NCI-H1694 treated with DMSO at 0.1 percent for 48 hours (cell line): ENCODE data around the gene GRIN2A.
"Not testable (repeated sequence)": the region's sequence is repeated elsewhere in the genome, so short reads cannot be mapped to it uniquely, and the experiment has no call there.

Experiments
- DNase-seq: peaks from one replicate; lab custom pipeline; 2025; lab: John Stamatoyannopoulos, UW

The GRIN2A gene

DNA sequence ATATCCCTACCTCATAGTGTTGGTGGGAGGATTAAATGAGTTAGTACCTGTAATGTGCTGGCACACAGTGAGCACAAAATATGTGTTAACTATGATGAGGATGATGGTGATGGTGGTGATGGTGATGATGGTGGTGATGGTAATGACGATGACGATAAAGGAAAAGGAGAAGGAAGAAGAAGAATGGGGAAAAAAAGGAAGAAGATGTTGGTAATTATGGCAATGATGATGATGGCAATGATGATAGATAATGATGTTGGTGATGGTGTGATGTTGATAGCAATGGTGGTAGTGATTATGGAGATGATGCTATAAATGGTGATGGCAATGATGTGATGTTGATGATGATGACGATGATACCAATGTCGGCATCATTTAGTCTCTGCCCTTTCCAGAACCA is 270.2 kb downstream of the GRIN2A start:
- DNase-seq, result no peak

DNA sequence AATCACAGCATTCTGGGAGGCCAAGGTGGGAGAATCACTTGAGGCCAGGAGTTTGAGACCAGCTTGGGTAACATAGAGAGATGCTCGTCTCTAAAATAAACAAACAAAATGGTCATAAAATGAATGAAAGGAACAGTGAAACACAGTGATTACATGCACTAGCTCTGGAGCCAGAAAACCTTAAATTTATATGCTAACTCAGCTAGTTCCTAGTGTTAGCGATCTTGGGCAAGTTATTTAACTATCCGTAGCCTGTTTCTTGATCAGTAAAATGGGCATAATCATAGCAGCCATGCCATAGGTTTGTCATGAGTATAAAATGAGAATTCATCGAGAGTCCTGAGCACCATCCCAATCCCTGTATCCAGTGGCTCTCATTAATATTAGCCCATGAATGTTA is 271.0 kb downstream of the GRIN2A start:
- DNase-seq, result no peak

DNA sequence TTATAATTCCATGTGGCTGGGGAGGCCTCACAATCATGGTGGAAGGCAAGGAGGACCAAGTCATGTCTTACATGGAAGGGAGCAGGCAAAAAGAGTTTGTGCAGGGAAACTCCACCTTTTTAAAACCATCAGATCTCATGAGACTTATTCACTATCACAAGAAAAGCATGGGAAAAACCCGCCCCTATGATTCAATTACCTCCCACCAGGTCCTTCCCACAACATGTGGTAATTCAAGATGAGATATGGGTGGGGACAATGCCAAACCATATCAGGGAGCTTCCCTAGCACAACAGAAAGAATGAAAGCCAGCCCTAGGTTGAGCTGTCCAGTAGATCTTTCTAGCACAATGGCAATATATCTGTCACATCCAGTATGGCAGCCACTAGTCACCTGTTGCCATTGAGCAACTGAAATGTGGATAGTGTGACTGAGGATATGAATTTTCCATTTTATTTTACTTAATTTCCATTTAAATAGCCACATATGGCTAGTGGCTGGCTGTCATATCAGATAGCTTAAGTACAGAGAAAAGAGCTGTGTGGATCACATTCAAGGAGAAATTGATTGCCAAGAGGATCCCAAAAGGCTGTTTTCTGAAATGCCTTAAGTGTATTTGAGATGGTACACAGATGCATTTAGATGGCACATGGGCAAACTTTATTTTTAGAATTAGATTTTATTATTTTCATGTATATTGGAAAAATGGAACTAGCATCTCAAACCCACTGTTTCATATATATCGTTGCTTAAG is 273.0 kb downstream of the GRIN2A start:
- DNase-seq, result no peak

DNA sequence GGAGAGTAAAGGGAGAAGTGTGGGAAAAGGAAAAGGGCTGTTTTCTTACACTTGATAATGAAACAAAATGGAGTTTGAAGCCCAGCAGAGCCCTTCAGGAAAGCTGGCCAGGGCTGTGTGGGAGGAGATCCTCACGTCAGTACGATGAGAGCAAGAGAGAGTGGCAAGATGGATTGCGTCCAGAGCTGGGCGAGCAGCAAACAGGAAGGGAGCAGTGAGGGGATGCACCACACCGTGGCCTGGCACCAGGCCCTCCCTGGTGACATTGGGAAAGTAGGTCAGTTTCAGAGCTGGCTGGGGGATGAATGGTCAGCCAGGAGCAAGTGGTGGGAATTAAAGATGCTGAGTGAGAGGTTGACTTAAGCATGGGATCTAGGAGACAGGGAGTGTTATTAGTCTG is 273.6 kb downstream of the GRIN2A start:
- DNase-seq, result no peak

DNA sequence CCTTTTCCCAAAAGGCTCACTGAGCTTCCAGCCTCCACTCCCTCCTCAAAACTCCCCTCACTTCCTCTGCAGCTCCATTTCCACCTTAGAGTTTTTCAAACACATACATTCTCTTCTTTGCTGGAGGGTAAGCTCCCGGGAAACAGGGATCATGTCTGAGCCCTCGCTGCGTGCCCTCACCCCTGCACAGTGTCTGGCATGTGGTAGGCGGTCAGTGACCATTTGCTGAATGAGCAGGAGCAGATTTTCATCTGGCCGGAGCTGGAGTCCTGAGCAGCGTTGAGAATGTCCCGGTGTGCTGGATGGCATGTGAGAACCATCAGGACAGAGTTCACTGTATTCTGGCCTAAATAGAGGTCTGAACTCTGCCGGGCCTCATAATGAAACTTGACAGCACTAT is 274.5 kb downstream of the GRIN2A start:
- no peak for DNase-seq

DNA sequence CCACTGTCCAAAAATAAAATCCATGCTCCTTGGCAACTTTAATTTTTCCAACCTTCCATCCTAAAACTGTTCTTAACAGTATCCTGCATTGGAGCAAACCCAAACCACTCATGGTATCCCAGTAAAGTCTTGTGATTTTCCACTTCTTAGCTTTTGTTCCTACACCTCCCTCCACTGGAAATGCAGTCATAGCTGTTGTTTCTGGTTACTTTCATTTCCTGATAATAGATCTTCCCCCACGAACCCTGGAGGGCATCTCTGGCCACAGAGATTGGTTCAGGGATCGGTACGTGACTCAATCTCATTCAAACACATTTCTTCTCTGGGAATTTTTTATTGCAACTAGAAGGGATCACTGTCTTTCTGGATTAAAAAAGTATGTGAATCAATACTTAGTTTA is 276.0 kb downstream of the GRIN2A start:
- DNase-seq, result no peak

DNA sequence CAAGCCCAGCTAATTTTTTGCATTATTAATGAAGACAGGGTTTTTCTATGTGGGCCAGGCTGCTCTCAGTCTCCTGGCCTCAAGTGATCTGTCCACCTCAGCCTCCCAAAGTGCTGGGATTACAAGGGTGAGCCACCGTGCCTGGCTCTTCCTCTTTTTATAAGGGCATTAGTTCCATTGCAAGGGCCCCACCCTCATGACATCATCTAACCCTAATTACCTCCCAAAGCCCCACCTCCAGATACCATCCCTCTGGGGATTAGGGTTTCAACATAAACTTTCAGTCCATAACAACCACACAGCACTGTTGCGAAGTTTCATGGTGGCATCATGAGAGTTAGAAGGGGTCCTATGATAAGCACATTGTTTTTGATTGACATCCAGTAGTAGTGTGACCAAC is 277.7 kb downstream of the GRIN2A start:
- no peak for DNase-seq

DNA sequence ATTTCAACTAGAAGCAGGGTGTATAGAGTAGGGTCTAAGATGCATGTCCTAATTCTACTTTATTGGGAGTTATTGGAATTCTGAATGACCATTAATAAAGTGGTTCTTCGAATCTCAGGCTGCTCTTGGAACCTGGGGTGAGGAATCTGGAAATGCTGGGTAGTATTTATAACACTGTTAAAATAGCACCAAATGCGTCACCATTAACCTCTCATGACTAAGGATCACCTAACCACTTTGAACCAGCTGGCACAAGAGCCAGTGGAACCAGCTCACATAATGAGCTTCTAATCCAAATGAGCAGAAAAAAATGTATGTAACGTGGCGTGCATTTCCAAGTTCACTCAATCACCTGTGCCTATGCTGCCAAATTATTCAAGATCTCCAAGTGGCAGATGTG is 281.7 kb downstream of the GRIN2A start:
- no peak for DNase-seq

DNA sequence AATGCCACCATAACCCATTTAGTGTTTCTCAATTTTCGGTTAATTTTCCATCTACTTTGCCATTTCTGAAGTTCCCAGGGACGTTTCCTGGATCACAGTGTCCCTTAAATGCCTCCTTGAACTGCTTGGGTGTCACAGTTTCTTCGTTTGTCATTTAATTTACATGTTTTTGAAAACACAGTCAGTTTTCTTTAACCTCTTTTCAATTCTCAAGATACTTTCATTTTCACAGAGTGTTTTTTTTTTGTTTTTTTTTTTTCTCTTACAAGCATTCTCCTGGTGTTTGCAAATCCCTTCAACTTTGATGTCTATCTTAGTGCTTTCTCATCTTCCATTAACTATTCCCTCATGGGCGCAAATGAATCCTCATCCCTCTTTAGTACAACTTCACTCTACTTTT is 283.7 kb downstream of the GRIN2A start:
- no peak for DNase-seq

DNA sequence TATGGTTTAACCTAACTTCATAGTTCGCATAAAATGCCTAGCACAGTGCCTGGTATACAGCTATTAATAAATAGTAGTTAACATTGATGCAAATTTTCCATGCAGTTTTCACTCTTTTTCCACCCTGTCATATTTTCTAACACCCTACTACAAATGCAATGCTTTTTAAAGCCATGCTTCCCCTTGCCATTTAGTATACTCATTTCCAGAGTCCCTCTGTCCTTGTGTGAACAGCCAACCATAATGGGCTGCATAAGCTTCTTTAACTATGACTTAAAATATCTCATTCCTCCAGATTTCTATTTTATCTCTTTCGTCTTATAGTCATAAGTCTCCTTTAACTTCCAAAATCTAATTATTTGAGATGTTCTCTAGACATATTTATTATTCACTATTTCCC is 284.1 kb downstream of the GRIN2A start:
- no peak for DNase-seq

DNA sequence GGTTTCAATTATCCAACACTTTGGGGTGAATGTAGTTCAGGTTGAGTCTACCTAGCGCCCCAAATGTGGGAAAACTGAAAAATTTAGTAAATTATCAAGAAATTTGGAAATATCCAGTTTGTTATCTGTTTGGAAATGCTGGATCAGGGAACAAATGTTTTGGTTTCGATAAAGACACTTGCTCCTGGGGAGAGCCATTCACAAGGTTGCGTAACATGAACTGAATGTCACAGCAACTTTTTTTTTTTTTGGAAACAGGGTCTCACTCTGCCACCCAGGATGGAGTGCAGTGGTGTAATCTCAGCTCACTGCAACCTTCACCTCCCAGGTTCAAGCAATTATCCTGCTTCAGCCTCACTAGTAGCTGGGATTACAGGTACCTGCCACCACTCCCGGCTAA is 286.4 kb downstream of the GRIN2A start:
- no peak for DNase-seq

DNA sequence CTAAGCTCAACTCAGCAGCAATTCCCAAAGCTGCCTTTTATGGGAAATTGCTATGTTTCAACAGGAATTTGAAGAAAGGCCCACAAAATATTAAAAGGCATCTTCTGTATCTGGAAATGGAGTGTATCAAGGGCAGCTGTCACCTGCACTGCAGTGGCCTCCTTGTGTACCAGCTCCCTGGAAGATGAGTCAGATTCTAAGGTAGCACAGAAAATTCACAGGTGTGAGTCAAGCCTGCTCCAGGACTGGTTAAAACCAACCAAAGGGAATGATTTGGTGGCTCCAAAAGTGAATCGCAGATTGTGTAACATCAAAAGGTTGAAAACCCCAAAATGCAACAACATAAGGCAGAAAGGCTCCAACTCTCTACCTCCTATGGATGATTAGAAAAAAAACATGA is 296.4 kb downstream of the GRIN2A start:
- no peak for DNase-seq

DNA sequence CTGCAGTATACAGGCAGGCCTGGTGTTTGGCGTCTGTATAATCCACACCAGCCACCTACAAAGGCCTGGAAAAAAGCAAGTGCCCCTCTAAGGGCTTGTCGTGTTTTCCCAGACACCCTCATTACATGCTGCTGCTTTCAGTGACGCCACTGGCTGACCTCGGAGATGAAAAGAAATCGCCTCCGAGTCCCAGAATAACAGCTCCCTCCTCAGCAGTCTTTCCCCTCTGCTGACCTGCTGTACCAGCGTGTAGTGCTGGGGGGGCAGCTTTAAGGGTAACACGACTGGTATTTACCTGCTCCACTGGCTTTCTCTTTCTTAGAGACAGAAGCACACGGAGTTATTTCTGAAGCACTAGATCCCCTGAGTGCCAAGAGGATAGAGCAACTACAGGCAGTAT is 296.8 kb downstream of the GRIN2A start:
- no peak for DNase-seq

DNA sequence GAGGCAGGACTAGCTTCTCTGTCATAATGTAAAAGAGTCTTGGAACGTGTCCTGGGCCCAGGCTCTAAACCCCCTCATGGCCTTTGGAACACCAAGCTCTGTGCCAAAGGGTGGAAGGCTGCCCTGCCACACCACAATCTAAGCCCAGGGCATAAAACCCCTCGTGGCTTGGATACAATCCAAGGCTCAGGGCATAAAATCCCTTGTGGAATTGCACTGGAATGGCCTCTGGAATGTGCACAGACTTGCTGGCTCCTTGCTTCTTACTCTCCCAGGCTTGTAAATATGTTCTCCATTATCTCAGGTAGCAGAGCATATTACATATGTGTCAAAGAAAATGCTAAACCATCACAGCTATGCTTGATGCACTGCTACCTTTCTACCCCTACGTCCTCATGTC is 306.2 kb downstream of the GRIN2A start:
- DNase-seq, result not testable (repeated sequence)

DNA sequence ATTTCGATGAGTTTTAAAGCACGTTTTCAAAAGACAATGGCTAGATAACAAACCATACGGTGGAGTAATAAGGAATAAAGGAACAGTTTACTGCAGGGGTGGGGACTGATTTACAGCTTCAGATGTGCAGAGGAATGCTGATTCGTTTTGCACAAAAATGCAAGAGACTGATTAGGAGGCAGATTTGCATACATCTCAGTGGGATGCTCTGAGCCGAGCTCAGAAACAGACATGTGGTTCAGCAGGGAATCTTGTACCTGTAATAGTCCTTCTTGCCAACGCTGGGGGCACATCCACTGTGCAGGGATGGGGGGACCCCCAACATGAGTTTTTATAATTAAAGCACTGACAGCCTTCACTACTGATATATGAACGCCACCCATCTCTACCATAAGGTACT is 308.0 kb downstream of the GRIN2A start:
- DNase-seq, result no peak

DNA sequence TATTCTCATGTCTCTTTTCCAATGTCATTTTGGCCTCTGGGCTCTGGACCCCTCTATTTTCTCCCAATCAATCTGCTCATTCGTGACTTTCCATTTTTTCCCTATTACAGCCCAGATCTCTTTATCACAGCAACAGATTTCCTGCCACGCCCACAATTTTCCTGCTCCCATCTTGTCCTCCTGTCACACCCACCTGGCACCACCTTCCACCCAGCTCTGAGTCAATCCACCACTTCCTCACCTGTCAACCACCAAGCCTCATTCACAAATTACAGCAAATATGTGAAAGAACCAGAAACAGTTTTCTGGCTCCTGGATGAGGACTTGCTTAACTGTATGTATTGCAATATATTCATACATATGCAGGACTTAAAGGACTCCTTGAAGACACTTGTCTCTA is 311.3 kb downstream of the GRIN2A start:
- DNase-seq, result no peak

DNA sequence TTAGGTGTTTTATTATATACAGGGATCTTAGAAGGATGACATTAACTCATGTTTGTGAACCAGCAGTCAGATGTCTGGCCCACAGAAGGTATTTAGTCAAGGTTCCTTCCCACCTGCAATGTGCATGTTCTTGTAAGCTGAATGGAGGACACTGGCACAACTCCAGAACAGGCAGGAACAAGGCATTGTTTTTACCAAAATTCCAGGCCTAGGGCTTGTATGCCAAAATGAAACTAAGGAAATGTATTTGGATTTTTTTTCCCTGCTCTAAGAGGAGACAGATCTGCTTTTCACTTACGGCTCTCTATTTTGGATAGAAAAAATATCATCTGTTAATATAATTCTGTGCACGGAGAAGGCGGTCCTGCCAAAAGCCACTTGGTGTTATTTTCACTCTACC is 312.5 kb downstream of the GRIN2A start:
- no peak for DNase-seq

DNA sequence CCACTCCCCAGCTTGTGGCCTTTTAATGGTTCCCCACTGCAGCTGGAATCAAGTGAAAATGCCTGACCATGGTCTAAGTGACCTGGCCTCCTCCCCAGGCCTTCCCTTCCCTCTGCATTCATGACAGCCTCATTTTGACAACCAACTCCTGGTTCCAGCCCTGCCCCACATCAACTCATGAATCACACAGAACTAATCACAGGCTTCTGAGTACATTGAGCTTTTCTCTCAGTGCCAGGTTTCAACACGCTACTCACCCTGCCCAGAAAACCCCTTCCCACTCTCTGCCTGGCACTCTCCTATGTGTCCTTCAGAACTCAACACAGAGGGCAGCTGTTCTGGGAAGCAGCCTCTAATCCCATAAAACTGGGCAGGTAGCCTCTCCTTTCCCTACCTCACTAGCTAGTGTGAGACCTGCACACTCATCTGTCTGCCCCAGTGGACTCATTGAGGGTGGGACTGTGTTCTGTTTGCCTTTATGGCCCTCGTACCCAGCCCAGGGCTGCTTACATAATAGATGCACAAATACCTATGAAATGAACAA is 313.6 kb downstream of the GRIN2A start:
- DNase-seq, result no peak

DNA sequence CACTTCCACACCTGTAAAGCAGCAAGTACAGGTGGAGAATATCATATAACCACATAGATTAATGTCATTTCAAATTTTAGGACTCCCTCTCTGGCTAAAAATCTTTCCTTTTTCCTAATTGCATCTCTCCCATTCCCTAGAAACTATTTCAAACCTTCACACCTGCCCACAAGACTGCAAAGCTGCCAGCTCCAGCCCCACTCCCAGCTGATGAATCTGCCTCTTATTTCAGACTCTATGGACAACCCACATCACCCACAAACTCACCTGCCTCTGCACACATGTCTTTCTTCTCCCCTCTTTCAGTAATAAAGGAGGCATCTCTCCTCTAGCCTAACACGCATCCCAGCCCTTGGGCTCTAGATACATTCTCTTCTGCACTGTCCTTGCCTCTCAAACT is 315.1 kb downstream of the GRIN2A start:
- DNase-seq, result no peak

DNA sequence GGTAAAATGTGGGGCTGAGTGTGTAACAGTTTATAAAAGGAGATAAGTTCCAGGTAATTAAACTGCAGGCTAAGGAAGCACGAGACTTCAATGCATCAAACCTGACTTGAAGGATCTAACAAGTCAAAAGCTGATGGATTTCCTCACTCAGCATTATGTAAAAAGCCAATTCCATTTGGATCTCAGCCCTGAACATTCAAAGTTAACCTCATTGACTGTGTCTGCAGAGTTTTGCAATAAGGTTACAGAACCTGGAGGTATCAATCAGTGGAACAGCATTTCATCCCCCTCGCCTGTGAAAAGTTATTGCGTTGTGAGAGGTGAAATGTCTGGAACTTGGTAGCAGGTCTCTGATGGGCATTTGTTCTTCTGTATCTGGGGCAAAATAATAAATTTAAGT is 317.8 kb downstream of the GRIN2A start:
- no peak for DNase-seq

DNA sequence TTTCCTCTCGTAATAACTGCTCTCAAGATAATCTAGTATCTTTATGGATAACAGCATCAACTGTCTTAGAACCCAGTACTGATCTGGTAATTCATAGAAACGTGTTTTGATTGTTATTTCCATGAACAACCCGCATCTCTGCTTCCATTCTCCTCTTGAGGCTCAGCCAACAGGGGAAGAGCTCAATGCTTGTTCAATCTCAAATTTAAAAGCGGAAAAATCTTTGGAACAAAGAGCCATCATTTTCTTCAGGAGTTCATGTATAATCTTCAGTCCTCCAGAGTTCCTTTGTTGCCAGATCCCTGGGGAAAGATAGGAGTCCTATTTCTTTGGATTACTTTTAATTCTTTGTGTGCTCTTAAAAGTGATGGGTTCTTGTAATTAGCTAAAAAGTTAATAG is 319.9 kb downstream of the GRIN2A start:
- no peak for DNase-seq

DNA sequence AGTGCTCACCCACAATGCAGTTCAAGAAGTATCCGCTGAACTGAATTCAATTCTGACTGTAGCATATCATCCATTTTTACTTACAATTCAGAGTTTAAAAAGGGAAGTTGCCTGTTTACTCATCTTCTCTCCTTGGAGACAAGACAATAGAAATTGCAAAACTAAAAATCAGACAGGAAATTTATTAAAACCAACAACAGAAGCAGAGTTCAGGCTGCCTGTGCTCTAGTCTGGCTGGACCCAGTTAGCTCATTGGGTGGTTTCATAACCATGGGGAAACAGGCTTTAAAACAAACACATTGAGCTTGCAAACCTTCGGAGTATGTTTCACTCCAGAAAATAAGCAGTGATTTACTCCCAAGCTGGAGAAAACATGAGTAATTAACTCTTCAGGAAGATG is 321.4 kb downstream of the GRIN2A start:
- DNase-seq, result no peak

DNA sequence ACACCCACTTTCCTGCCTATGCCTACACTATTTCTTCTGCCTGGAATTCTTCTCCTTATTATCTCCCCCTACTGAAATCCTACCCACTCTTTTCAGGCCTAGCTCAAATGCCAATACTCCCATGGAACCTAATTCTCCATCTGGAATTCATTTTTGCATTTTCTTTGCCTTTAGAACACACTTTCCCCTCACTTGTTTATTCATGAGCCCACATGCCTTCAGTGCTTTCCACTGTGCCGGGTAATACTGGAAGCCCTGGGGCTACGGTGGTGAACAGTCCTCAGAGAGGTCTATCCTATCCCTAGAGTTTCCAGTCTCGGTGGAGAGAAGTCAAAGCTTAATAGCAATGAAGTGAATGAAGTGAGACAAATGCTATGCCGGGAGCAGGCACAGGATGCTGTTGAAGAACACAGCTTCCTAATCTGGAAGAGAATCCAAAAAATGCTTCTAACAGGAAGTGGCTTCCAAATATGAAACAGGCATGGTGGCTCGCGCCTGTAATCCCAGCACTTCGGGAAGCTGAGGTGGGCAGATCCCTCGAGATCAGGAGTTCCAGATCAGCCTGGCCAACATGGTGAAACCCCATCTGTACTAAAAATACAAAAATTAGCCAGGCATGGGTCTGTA is 322.4 kb downstream of the GRIN2A start:
- DNase-seq, result no peak

DNA sequence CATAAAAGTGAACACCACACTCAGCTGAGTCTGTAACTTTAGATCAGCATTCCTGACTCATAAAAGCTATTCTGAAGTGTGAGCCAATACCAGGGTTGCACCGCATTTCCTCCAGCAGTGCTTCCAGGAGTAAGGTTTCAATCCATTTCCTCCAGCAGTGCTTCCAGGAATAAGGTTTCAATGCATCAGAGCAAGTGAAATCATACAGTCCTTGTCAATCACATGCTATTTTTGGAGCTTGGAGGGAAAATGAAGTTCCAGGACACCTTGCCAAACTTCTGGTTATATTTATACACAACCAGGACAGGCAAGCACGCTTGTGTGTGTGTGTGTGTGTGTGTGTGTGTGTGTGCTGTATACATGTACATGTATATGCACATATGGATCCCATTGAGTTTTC is 327.6 kb downstream of the GRIN2A start:
- DNase-seq, result no peak
